ENCODE data around the gene NRF1. TPM values are rescaled to one million over a fixed set of nuclear protein-coding genes. Genes with fewer than 3 reads are reported as not detected.
"Not testable (repeated sequence)": the region's sequence is repeated elsewhere in the genome, so short reads cannot be mapped to it uniquely, and the experiment has no call there.

The NRF1 gene
- total RNA-seq, 1 experiment from 2014 or later = 23.2 TPM

DNA sequence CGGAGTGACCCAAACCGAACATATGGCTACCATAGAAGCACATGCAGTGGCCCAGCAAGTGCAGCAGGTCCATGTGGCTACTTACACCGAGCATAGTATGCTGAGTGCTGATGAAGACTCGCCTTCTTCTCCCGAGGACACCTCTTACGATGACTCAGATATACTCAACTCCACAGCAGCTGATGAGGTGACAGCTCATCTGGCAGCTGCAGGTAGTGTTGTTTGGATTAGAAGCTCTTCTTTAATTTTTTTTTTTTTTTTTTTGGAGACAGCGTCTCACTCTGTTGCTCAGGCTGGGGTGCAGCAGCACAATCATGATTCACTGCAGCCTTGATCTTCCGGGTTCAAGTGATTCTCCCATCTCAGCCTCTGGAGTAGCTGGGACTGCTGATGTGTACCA is 45.8 kb downstream of the NRF1 start:
- peaks cover 12% of the 10 kb centered on the region; the same call in 1 of the 2 replicates for H3K9me3 ChIP-seq (ENCODE audit: insufficient read depth, low read depth)
- POLR2A ChIA-PET (ENCODE audit: unreplicated experiment) = interaction anchor here (0.5 kb wide), 1 partner anchor 376 kb away, joined by 5 read pairs; no protein-coding TSS in a partner anchor
- H3K4me1 ChIP-seq (replicated peaks; ENCODE audit: insufficient read depth) = peaks cover 5% of the 10 kb centered on the region; the same call in 1 of the 2 replicates
- peaks cover 11% of the 10 kb centered on the region for H3K36me3 ChIP-seq (ENCODE audit: low read depth)
- TF ChIP-seq EZH2 (IDR thresholded peaks at IDR 0.05; ENCODE audit: low read depth) (no peak), CTCF (conservative IDR thresholded peaks at IDR 0.05) (no peak)
- no peaks in the 10 kb centered on the region for H3K27me3 ChIP-seq (ENCODE audit: insufficient read depth, low read depth)
- CTCF ChIA-PET = interaction anchor here (0.5 to 1.2 kb wide), 6 partner anchors 10 to 565 kb away, joined by 3 to 10 read pairs (median 7); partner anchors contain the start of gene AHCYL2
- intact Hi-C loops (cut with micrococcal nuclease; ENCODE audit: unreplicated experiment) = no loop called here
- 0 out of 2 replicates have a peak, but pooled peaks cover 8% of the 10 kb centered on the region for H3K79me2 ChIP-seq (ENCODE audit: low read depth)
- H2AFZ ChIP-seq = no peak overlapping the region
- H3K9me2 ChIP-seq (ENCODE audit: insufficient read depth) = no peaks in the 10 kb centered on the region
- peak; percentile 38 to 39 for DNase-seq
- H3K4me2 ChIP-seq = no peak overlapping the region
- peaks cover 10% of the 10 kb centered on the region; the same call in 1 of the 2 replicates for H3F3A ChIP-seq (ENCODE audit: insufficient read depth, low read depth)
- H4K20me1 ChIP-seq (ENCODE audit: insufficient read depth) = no peaks in the 10 kb centered on the region
- H3K27ac ChIP-seq = peak overlapping the region; percentile 27; the same call in 1 of the 2 replicates
- BruUV-seq (replicated peaks) = no TSS peak
- no peak overlapping the region for H3K4me3 ChIP-seq

DNA sequence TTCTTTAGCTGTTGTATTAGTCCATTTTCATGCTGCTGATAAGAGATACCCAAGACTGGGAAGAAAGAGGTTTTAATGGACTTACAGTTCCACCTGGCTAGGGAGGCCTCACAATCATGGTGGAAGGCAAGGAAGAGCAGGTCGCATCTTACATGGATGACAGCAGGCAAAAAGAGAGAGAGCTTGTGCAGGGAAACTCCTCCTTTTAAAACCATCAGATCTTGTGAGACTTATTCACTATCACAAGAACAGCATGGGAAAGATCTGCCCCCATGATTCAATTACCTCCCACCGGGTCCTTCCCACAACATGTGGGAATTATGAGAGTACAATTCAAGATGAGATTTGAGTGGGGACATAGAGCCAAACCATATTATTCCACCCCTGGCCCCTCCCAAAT is 48.4 kb downstream of the NRF1 start:
- H2AFZ ChIP-seq; CTCF ChIA-PET; H3K9me2 ChIP-seq (ENCODE audit: insufficient read depth); H4K20me1 ChIP-seq (ENCODE audit: insufficient read depth); H3K4me2 ChIP-seq; H3K4me3 ChIP-seq; H3K27me3 ChIP-seq (ENCODE audit: insufficient read depth, low read depth); BruUV-seq (replicated peaks); POLR2A ChIA-PET (ENCODE audit: unreplicated experiment); H3K79me2 ChIP-seq (ENCODE audit: low read depth); H3K27ac ChIP-seq; DNase-seq: not testable (repeated sequence)
- Histone ChIP-seq H3K4me1 (replicated peaks; ENCODE audit: insufficient read depth) (peaks cover 14% of the 10 kb centered on the region), H3F3A (ENCODE audit: insufficient read depth, low read depth) (peaks cover 19% of the 10 kb centered on the region), H3K36me3 (ENCODE audit: low read depth) (peaks cover 11% of the 10 kb centered on the region), H3K9me3 (ENCODE audit: insufficient read depth, low read depth) (peaks cover 12% of the 10 kb centered on the region; the same call in 1 of the 2 replicates)
- intact Hi-C loops (cut with micrococcal nuclease; ENCODE audit: unreplicated experiment) = loop anchor here (10.0 kb wide), 1 partner anchor 295 kb away; the partner anchor contains the start of gene UBE2H

- Histone ChIP-seq H3K4me3 (no peak overlapping the region), H3K27me3 (ENCODE audit: insufficient read depth, low read depth) (no peaks in the 10 kb centered on the region), H4K20me1 (ENCODE audit: insufficient read depth) (no peaks in the 10 kb centered on the region), H3F3A (ENCODE audit: insufficient read depth, low read depth) (peaks cover 26% of the 10 kb centered on the region), H3K4me2 (no peak overlapping the region), H3K9me3 (ENCODE audit: insufficient read depth, low read depth) (peaks cover 12% of the 10 kb centered on the region; the same call in 1 of the 2 replicates), H3K4me1 (replicated peaks; ENCODE audit: insufficient read depth) (peaks cover 22% of the 10 kb centered on the region), H3K79me2 (ENCODE audit: low read depth) (0 out of 2 replicates have a peak, but pooled peaks cover 6% of the 10 kb centered on the region), H3K27ac (no peak overlapping the region), H2AFZ (no peak overlapping the region), H3K9me2 (ENCODE audit: insufficient read depth) (no peaks in the 10 kb centered on the region), H3K36me3 (ENCODE audit: low read depth) (peaks cover 11% of the 10 kb centered on the region)
- intact Hi-C loops (cut with micrococcal nuclease; ENCODE audit: unreplicated experiment) = loop anchor here (10.0 kb wide), 1 partner anchor 293 kb away; the partner anchor contains the start of gene UBE2H
- ChIA-PET POLR2A (ENCODE audit: unreplicated experiment) (no interaction called here), CTCF (no interaction called here)
- no peak for DNase-seq
- TF ChIP-seq EZH2 (IDR thresholded peaks at IDR 0.05; ENCODE audit: low read depth) (no peak), CTCF (conservative IDR thresholded peaks at IDR 0.05) (no peak)
- BruUV-seq (replicated peaks) = no TSS peak
Observed at GRCh38 chr7:129661645-129662182, 50.2 kb downstream of the NRF1 start.

DNA sequence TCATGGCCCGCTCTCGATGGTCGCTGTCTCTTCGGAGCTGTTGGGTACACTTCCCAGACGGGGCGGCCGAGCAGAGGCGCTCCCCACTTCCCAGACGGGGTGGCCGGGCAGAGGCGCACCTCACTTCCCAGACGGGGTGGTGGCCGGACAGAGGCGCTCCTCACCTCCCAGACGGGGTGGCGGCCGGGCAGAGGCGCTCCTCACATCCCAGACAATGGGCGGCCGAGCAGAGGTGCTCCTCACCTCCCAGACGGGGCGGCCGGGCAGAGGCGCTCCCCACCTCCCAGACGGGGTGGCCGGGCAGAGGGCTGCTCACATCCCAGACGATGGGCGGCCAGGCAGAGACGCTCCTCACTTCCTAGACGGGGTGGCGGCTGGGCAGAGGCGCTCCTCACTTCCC is 51.7 kb downstream of the NRF1 start:
- H3K4me2 ChIP-seq; H3K4me3 ChIP-seq; H3K9me2 ChIP-seq (ENCODE audit: insufficient read depth); CTCF ChIA-PET; POLR2A ChIA-PET (ENCODE audit: unreplicated experiment); H4K20me1 ChIP-seq (ENCODE audit: insufficient read depth); H2AFZ ChIP-seq; H3K27ac ChIP-seq; BruUV-seq (replicated peaks); H3K79me2 ChIP-seq (ENCODE audit: low read depth); DNase-seq; H3K27me3 ChIP-seq (ENCODE audit: insufficient read depth, low read depth): not testable (repeated sequence)
- peaks cover 17% of the 10 kb centered on the region for H3K4me1 ChIP-seq (replicated peaks; ENCODE audit: insufficient read depth)
- peaks cover 12% of the 10 kb centered on the region; the same call in 1 of the 2 replicates for H3K9me3 ChIP-seq (ENCODE audit: insufficient read depth, low read depth)
- intact Hi-C loops (cut with micrococcal nuclease; ENCODE audit: unreplicated experiment) = loop anchor here (10.0 kb wide), 1 partner anchor 292 kb away; the partner anchor contains the start of gene UBE2H
- peaks cover 11% of the 10 kb centered on the region for H3K36me3 ChIP-seq (ENCODE audit: low read depth)
- peaks cover 22% of the 10 kb centered on the region for H3F3A ChIP-seq (ENCODE audit: insufficient read depth, low read depth)

All from PC-9 (cell line).